ENCODE measurements around the gene MAP2K1.

MAP2K1 gene

GRCh38 chr15:66497502-66498455, 111.1 kb downstream of the MAP2K1 start, which contains the start of gene SNAPC5 (continued):
- TF ChIP-seq PRDM6 (tag by site-specific recombination; IDR thresholded peaks at IDR 0.05) (peak; percentile 67), ZNF585B (tag by site-specific recombination; IDR thresholded peaks at IDR 0.05) (no peak), ZNF239 (tag by site-specific recombination; IDR thresholded peaks at IDR 0.05) (peak; percentile 37; the same call in 1 of the 2 replicates), ZNF558 (tag by site-specific recombination; IDR thresholded peaks at IDR 0.05) (0 out of 2 replicates have a peak, but pooled peaks have one; percentile 81), WT1 (tag by site-specific recombination; IDR thresholded peaks at IDR 0.05) (peak; percentile 80), ZFP69B (tag by site-specific recombination; IDR thresholded peaks at IDR 0.05) (peak; percentile 91), ZNF571 (tag by site-specific recombination; IDR thresholded peaks at IDR 0.05) (no peak), ZSCAN30 (tag by site-specific recombination; IDR thresholded peaks at IDR 0.05) (peak; percentile 99), ZNF324 (tag by site-specific recombination; IDR thresholded peaks at IDR 0.05) (peak; percentile 97), REPIN1 (tag by site-specific recombination; IDR thresholded peaks at IDR 0.05; ENCODE audit: low read depth) (peak; percentile 80; the same call in 1 of the 2 replicates), ZNF311 (tag by site-specific recombination; IDR thresholded peaks at IDR 0.05; ENCODE audit: borderline replicate concordance) (no peak), ZNF114 (tag by site-specific recombination; IDR thresholded peaks at IDR 0.05) (no peak), TCF7L2 (IDR thresholded peaks at IDR 0.05; ENCODE audit: borderline replicate concordance, low read depth, low read length) (no peak), ZNF837 (tag by site-specific recombination; IDR thresholded peaks at IDR 0.05) (peak; percentile 77; the same call in 1 of the 2 replicates), ZNF629 (tag by site-specific recombination; IDR thresholded peaks at IDR 0.05) (peak; percentile 99), ZEB2 (tag by site-specific recombination; IDR thresholded peaks at IDR 0.05) (peak; percentile 100), SP2 (tag by site-specific recombination; IDR thresholded peaks at IDR 0.05) (peak; percentile 88), ZSCAN23 (tag by site-specific recombination; IDR thresholded peaks at IDR 0.05) (peak; percentile 85), HOXA7 (CRISPR knock-in tag; IDR thresholded peaks at IDR 0.05; ENCODE audit: borderline replicate concordance) (no peak), ZNF645 (tag by site-specific recombination; IDR thresholded peaks at IDR 0.05) (no peak), OSR2 (tag by site-specific recombination; IDR thresholded peaks at IDR 0.05) (peak; percentile 95), ZNF19 (tag by site-specific recombination; IDR thresholded peaks at IDR 0.05; ENCODE audit: low read depth) (no peak), ZNF155 (tag by site-specific recombination; IDR thresholded peaks at IDR 0.05) (no peak; the same call in 1 of the 2 replicates)
- TF ChIP-seq, protein P1, sequence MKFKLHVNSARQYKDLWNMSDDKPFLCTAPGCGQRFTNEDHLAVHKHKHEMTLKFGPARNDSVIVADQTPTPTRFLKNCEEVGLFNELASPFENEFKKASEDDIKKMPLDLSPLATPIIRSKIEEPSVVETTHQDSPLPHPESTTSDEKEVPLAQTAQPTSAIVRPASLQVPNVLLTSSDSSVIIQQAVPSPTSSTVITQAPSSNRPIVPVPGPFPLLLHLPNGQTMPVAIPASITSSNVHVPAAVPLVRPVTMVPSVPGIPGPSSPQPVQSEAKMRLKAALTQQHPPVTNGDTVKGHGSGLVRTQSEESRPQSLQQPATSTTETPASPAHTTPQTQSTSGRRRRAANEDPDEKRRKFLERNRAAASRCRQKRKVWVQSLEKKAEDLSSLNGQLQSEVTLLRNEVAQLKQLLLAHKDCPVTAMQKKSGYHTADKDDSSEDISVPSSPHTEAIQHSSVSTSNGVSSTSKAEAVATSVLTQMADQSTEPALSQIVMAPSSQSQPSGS (tag by site-specific recombination; IDR thresholded peaks at IDR 0.05; ENCODE audit: low read depth) = peak; percentile 97
- TF ChIP-seq, protein P2, sequence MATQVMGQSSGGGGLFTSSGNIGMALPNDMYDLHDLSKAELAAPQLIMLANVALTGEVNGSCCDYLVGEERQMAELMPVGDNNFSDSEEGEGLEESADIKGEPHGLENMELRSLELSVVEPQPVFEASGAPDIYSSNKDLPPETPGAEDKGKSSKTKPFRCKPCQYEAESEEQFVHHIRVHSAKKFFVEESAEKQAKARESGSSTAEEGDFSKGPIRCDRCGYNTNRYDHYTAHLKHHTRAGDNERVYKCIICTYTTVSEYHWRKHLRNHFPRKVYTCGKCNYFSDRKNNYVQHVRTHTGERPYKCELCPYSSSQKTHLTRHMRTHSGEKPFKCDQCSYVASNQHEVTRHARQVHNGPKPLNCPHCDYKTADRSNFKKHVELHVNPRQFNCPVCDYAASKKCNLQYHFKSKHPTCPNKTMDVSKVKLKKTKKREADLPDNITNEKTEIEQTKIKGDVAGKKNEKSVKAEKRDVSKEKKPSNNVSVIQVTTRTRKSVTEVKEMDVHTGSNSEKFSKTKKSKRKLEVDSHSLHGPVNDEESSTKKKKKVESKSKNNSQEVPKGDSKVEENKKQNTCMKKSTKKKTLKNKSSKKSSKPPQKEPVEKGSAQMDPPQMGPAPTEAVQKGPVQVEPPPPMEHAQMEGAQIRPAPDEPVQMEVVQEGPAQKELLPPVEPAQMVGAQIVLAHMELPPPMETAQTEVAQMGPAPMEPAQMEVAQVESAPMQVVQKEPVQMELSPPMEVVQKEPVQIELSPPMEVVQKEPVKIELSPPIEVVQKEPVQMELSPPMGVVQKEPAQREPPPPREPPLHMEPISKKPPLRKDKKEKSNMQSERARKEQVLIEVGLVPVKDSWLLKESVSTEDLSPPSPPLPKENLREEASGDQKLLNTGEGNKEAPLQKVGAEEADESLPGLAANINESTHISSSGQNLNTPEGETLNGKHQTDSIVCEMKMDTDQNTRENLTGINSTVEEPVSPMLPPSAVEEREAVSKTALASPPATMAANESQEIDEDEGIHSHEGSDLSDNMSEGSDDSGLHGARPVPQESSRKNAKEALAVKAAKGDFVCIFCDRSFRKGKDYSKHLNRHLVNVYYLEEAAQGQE (tag by site-specific recombination; IDR thresholded peaks at IDR 0.05) = 0 out of 2 replicates have a peak, but pooled peaks have one; percentile 34
- TF ChIP-seq, protein P3, sequence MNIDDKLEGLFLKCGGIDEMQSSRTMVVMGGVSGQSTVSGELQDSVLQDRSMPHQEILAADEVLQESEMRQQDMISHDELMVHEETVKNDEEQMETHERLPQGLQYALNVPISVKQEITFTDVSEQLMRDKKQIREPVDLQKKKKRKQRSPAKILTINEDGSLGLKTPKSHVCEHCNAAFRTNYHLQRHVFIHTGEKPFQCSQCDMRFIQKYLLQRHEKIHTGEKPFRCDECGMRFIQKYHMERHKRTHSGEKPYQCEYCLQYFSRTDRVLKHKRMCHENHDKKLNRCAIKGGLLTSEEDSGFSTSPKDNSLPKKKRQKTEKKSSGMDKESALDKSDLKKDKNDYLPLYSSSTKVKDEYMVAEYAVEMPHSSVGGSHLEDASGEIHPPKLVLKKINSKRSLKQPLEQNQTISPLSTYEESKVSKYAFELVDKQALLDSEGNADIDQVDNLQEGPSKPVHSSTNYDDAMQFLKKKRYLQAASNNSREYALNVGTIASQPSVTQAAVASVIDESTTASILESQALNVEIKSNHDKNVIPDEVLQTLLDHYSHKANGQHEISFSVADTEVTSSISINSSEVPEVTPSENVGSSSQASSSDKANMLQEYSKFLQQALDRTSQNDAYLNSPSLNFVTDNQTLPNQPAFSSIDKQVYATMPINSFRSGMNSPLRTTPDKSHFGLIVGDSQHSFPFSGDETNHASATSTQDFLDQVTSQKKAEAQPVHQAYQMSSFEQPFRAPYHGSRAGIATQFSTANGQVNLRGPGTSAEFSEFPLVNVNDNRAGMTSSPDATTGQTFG (tag by site-specific recombination; IDR thresholded peaks at IDR 0.05; ENCODE audit: borderline replicate concordance) = peak; percentile 63; the same call in 1 of the 2 replicates
- TF ChIP-seq, protein P4, sequence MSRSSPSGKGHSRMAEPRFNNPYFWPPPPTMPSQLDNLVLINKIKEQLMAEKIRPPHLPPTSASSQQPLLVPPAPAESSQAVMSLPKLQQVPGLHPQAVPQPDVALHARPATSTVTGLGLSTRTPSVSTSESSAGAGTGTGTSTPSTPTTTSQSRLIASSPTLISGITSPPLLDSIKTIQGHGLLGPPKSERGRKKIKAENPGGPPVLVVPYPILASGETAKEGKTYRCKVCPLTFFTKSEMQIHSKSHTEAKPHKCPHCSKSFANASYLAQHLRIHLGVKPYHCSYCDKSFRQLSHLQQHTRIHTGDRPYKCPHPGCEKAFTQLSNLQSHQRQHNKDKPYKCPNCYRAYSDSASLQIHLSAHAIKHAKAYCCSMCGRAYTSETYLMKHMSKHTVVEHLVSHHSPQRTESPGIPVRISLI (tag by site-specific recombination; IDR thresholded peaks at IDR 0.05) = no peak
